Iris pigment epithelial cell (primary cell): ENCODE results near the gene ACBD6.
A peak's percentile ranks its signal among the peaks of the same experiment; 100 is the strongest.

ENCODE experiments used
- DNase-seq: peaks from one replicate; pipeline ENCODE4 v3.0.0-alpha.2; 2011; ENCODE audit warnings: low read depth

ACBD6 gene

GRCh38 chr1:180270530-180271271, 231.7 kb downstream of the ACBD6 start:
- DNase-seq, result no peak

GRCh38 chr1:180269645-180270529, 232.5 kb downstream of the ACBD6 start:
- DNase-seq, result peak; percentile 17

GRCh38 chr1:180268556-180269075, 233.8 kb downstream of the ACBD6 start:
- DNase-seq, result no peak

GRCh38 chr1:180267761-180268555, 234.4 kb downstream of the ACBD6 start:
- no peak for DNase-seq

- DNase-seq, result no peak
Observed at GRCh38 chr1:180267211-180267561, 235.2 kb downstream of the ACBD6 start.

- DNase-seq, result no peak
Observed at GRCh38 chr1:180266275-180267210, 235.8 kb downstream of the ACBD6 start.

- DNase-seq, result no peak
Observed at GRCh38 chr1:180265871-180266270, 236.5 kb downstream of the ACBD6 start.

GRCh38 chr1:180265201-180265600, 237.2 kb downstream of the ACBD6 start:
- no peak for DNase-seq

- no peak for DNase-seq
Observed at GRCh38 chr1:180264595-180264994, 237.8 kb downstream of the ACBD6 start.

GRCh38 chr1:180262628-180263488, 239.5 kb downstream of the ACBD6 start:
- peak; percentile 31 for DNase-seq

- no peak for DNase-seq
Observed at GRCh38 chr1:180261524-180262155, 240.7 kb downstream of the ACBD6 start.

GRCh38 chr1:180261030-180261429, 241.3 kb downstream of the ACBD6 start:
- DNase-seq, result no peak

- DNase-seq, result no peak
Observed at GRCh38 chr1:180260541-180260940, 241.8 kb downstream of the ACBD6 start.

GRCh38 chr1:180259431-180260338, 242.7 kb downstream of the ACBD6 start:
- no peak for DNase-seq

- DNase-seq, result no peak
Observed at GRCh38 chr1:180258935-180259334, 243.4 kb downstream of the ACBD6 start.

GRCh38 chr1:180258290-180258689, 244.1 kb downstream of the ACBD6 start:
- no peak for DNase-seq

- DNase-seq, result no peak
Observed at GRCh38 chr1:180257486-180257885, 244.9 kb downstream of the ACBD6 start.

GRCh38 chr1:180257028-180257386, 245.4 kb downstream of the ACBD6 start:
- DNase-seq, result no peak
